Mammary epithelial cell (primary cell): ENCODE data around the gene COL9A2.

Source experiments
- CTCF ChIP-seq, 2 donors: IDR thresholded peaks in 1 of 2; conservative IDR thresholded peaks in 1 of 2; 2 replicates each; pipeline ENCODE4 v1.5.1; 2011 to 2012; ENCODE audit warnings: inconsistent platforms in 2 of 2, low read length in 2 of 2, mild to moderate bottlenecking in 2 of 2, control low read depth in 1 of 2, low read depth in 1 of 2; ENCODE audit not compliant: insufficient read depth in 1 of 2; ENCODE audit errors: extremely low read depth in 1 of 2
- EZH2 ChIP-seq: IDR thresholded peaks from 2 replicates; pipeline ENCODE4 v1.6.1; 2012; ENCODE audit warnings: low read length, inconsistent platforms, borderline replicate concordance

GRCh38 chr1:40252601-40253000 is 64.5 kb downstream of the COL9A2 start:
- TF ChIP-seq CTCF (conservative IDR thresholded peaks at IDR 0.05 in 1 of 2, IDR thresholded peaks at IDR 0.05 in 1 of 2; ENCODE audit: extremely low read depth in 1 of 2, insufficient read depth in 1 of 2, low read depth in 1 of 2, low read length in 2 of 2) (no peak), EZH2 (no peak)
